Activated naive CD4-positive, alpha-beta T cell treated with anti-CD3 and anti-CD28 coated beads, Interleukin-2, amount 50 U/mL, for 72 hours (primary cell): ENCODE results near the gene SYNE1. TPM values are rescaled to one million over a fixed set of nuclear protein-coding genes. Genes with fewer than 3 reads are reported as not detected.
"Not testable (repeated sequence)": the region's sequence is repeated elsewhere in the genome, so short reads cannot be mapped to it uniquely, and the experiment has no call there.

ENCODE experiments used
- ATAC-seq, 2 donors: fragments of 150-1000 bp; cut with Tn5 transposase; 2 replicates each; pipeline ENCODE4 v1.10.0; 2021; ENCODE audit warnings: mild to moderate bottlenecking in 2 of 2, moderate library complexity in 2 of 2
- DNase-seq, 2 donors: peaks; one replicate each; pipeline ENCODE4 v3.0.0; 2021 to 2022; ENCODE audit warnings: low spot score in 2 of 2
- H3K27ac Mint-ChIP-seq, 2 donors: one replicate each; pipeline ENCODE4 v1.8.0; 2022; ENCODE audit warnings: mild to moderate bottlenecking in 2 of 2, mixed read lengths in 2 of 2
- H3K36me3 Mint-ChIP-seq, 2 donors: one replicate each; pipeline ENCODE4 v1.8.0; 2022; ENCODE audit warnings: mixed read lengths in 2 of 2
- H3K9me3 Mint-ChIP-seq, 2 donors: one replicate each; pipeline ENCODE4 v1.8.0; 2022; ENCODE audit warnings: mixed read lengths in 2 of 2
- total RNA-seq, 2 donors: library from RNA; stranded (reverse); gene quantifications; one replicate each; pipeline ENCODE4 v1.2.3, GENCODE V29; 2022

Gene SYNE1
- total RNA-seq, 2 donors from 2014 or later, result 29.4 to 33.7 TPM

- DNase-seq (no peak), ATAC-seq (no peak)
- Mint-ChIP-seq H3K9me3 (no peaks in the 10 kb centered on the region), H3K27ac (no peak overlapping the region), H3K36me3 (no peaks in the 10 kb centered on the region)
Measured at GRCh38 chr6:152428126-152428525, 209.0 kb downstream of the SYNE1 start.

- no peaks in the 10 kb centered on the region for H3K36me3 Mint-ChIP-seq
- H3K27ac Mint-ChIP-seq, result no peak overlapping the region
- ATAC-seq, result no peak
- no peak for DNase-seq
- H3K9me3 Mint-ChIP-seq, result peaks cover 0 to under 1% of the 10 kb centered on the region in 2 donors
Measured at GRCh38 chr6:152426276-152426675, 210.9 kb downstream of the SYNE1 start.

GRCh38 chr6:152423216-152424103 is 213.7 kb downstream of the SYNE1 start:
- Mint-ChIP-seq H3K27ac (no peak overlapping the region), H3K36me3 (no peaks in the 10 kb centered on the region), H3K9me3 (peaks cover 0 to 7% of the 10 kb centered on the region in 2 donors)
- DNase-seq, result no peak
- ATAC-seq, result no peak

GRCh38 chr6:152421496-152421895 is 215.7 kb downstream of the SYNE1 start:
- not testable (repeated sequence) for ATAC-seq

GRCh38 chr6:152420696-152421095 is 216.5 kb downstream of the SYNE1 start:
- H3K36me3 Mint-ChIP-seq, result no peaks in the 10 kb centered on the region
- H3K27ac Mint-ChIP-seq, result no peak overlapping the region
- DNase-seq (no peak), ATAC-seq (no peak)
- H3K9me3 Mint-ChIP-seq, result peaks cover 0 to 7% of the 10 kb centered on the region in 2 donors

More at GRCh38 chr6:152421496-152421895, 215.7 kb downstream of the SYNE1 start:
- H3K27ac Mint-ChIP-seq, DNase-seq, H3K9me3 Mint-ChIP-seq, H3K36me3 Mint-ChIP-seq: not testable (repeated sequence)

GRCh38 chr6:152418551-152418950 is 218.6 kb downstream of the SYNE1 start:
- Mint-ChIP-seq H3K9me3 (peaks cover 0 to 7% of the 10 kb centered on the region in 2 donors), H3K36me3 (no peaks in the 10 kb centered on the region), H3K27ac (no peak overlapping the region)
- ATAC-seq (no peak), DNase-seq (no peak)

- DNase-seq (no peak), ATAC-seq (no peak)
- no peak overlapping the region for H3K27ac Mint-ChIP-seq
- no peaks in the 10 kb centered on the region for H3K36me3 Mint-ChIP-seq
- peaks cover 0 to 7% of the 10 kb centered on the region in 2 donors for H3K9me3 Mint-ChIP-seq
Measured at GRCh38 chr6:152416652-152417051, 220.5 kb downstream of the SYNE1 start.

GRCh38 chr6:152404936-152405595 is 232.1 kb downstream of the SYNE1 start:
- ATAC-seq (no peak), DNase-seq (no peak)
- Mint-ChIP-seq H3K27ac (no peak overlapping the region), H3K9me3 (no peaks in the 10 kb centered on the region), H3K36me3 (no peaks in the 10 kb centered on the region)

- H3K27ac Mint-ChIP-seq, result no peak overlapping the region
- no peaks in the 10 kb centered on the region for H3K36me3 Mint-ChIP-seq
- ATAC-seq, result no peak
- no peak for DNase-seq
- no peaks in the 10 kb centered on the region for H3K9me3 Mint-ChIP-seq
Measured at GRCh38 chr6:152404086-152404857, 232.9 kb downstream of the SYNE1 start.

- H3K27ac Mint-ChIP-seq, result no peak overlapping the region
- H3K36me3 Mint-ChIP-seq, result no peaks in the 10 kb centered on the region
- ATAC-seq (no peak), DNase-seq (no peak)
- H3K9me3 Mint-ChIP-seq, result no peaks in the 10 kb centered on the region
Measured at GRCh38 chr6:152402791-152403190, 234.4 kb downstream of the SYNE1 start.

GRCh38 chr6:152401978-152402377 is 235.2 kb downstream of the SYNE1 start:
- no peaks in the 10 kb centered on the region for H3K9me3 Mint-ChIP-seq
- H3K27ac Mint-ChIP-seq, result no peak overlapping the region
- ATAC-seq (no peak), DNase-seq (no peak)
- no peaks in the 10 kb centered on the region for H3K36me3 Mint-ChIP-seq

GRCh38 chr6:152399399-152399798 is 237.8 kb downstream of the SYNE1 start:
- H3K9me3 Mint-ChIP-seq, result no peaks in the 10 kb centered on the region
- no peaks in the 10 kb centered on the region for H3K36me3 Mint-ChIP-seq
- no peak for ATAC-seq
- H3K27ac Mint-ChIP-seq, result no peak overlapping the region
- DNase-seq, result no peak

GRCh38 chr6:152398993-152399392 is 238.2 kb downstream of the SYNE1 start:
- Mint-ChIP-seq H3K36me3 (no peaks in the 10 kb centered on the region), H3K9me3 (no peaks in the 10 kb centered on the region), H3K27ac (no peak overlapping the region)
- ATAC-seq, result no peak
- no peak for DNase-seq

GRCh38 chr6:152398316-152398715 is 238.8 kb downstream of the SYNE1 start:
- ATAC-seq (no peak), DNase-seq (no peak)
- Mint-ChIP-seq H3K36me3 (no peaks in the 10 kb centered on the region), H3K27ac (no peak overlapping the region), H3K9me3 (no peaks in the 10 kb centered on the region)

GRCh38 chr6:152394303-152394702 is 242.9 kb downstream of the SYNE1 start:
- ATAC-seq, result no peak
- DNase-seq, result no peak
- H3K9me3 Mint-ChIP-seq, result no peaks in the 10 kb centered on the region
- H3K27ac Mint-ChIP-seq, result no peak overlapping the region
- H3K36me3 Mint-ChIP-seq, result no peaks in the 10 kb centered on the region

- no peaks in the 10 kb centered on the region for H3K9me3 Mint-ChIP-seq
- H3K27ac Mint-ChIP-seq, result no peak overlapping the region
- no peaks in the 10 kb centered on the region for H3K36me3 Mint-ChIP-seq
- DNase-seq (no peak), ATAC-seq (no peak)
Measured at GRCh38 chr6:152391179-152391880, 245.8 kb downstream of the SYNE1 start.
